Ishikawa (cell line): ENCODE measurements around the gene PDE6A.

Source experiments
- CEBPB ChIP-seq: IDR thresholded peaks from 2 replicates; pipeline ENCODE4 v1.6.1; 2012
- CREB1 ChIP-seq: IDR thresholded peaks from 2 replicates; pipeline ENCODE4 v1.6.1; 2012; ENCODE audit warnings: low read depth
- EGR1 ChIP-seq: IDR thresholded peaks from 2 replicates; pipeline ENCODE4 v1.6.1; 2012
- EP300 ChIP-seq: IDR thresholded peaks from 2 replicates; pipeline ENCODE4 v1.6.1; 2012; ENCODE audit warnings: borderline replicate concordance
- FOXM1 ChIP-seq: IDR thresholded peaks from 2 replicates; pipeline ENCODE4 v1.6.1; 2012; ENCODE audit warnings: low read depth, borderline replicate concordance
- MAX ChIP-seq: IDR thresholded peaks from 2 replicates; pipeline ENCODE4 v1.6.1; 2012
- NFIC ChIP-seq: IDR thresholded peaks from 2 replicates; pipeline ENCODE4 v1.6.1; 2012
- RAD21 ChIP-seq: IDR thresholded peaks from 2 replicates; pipeline ENCODE4 v1.6.1; 2012; ENCODE audit warnings: low read depth
- TAF1 ChIP-seq: IDR thresholded peaks from 2 replicates; pipeline ENCODE4 v1.6.1; 2012; ENCODE audit warnings: low read depth, mild to moderate bottlenecking
- TCF12 ChIP-seq: IDR thresholded peaks from 2 replicates; pipeline ENCODE4 v1.6.1; 2012; ENCODE audit warnings: low read depth
- TEAD4 ChIP-seq: IDR thresholded peaks from 2 replicates; pipeline ENCODE4 v1.6.1; 2012
- USF1 ChIP-seq: IDR thresholded peaks from 2 replicates; pipeline ENCODE4 v1.6.1; 2012
- YY1 ChIP-seq: IDR thresholded peaks from 2 replicates; pipeline ENCODE4 v1.6.1; 2012; ENCODE audit warnings: low read depth
- ZBTB7A ChIP-seq: IDR thresholded peaks from 2 replicates; pipeline ENCODE4 v1.6.1; 2012; ENCODE audit warnings: low read depth
- TF ChIP-seq, protein P1 (sequence below): IDR thresholded peaks from 2 replicates; pipeline ENCODE4 v1.6.1; 2012; ENCODE audit warnings: low read depth, mild to moderate bottlenecking

Gene PDE6A

DNA sequence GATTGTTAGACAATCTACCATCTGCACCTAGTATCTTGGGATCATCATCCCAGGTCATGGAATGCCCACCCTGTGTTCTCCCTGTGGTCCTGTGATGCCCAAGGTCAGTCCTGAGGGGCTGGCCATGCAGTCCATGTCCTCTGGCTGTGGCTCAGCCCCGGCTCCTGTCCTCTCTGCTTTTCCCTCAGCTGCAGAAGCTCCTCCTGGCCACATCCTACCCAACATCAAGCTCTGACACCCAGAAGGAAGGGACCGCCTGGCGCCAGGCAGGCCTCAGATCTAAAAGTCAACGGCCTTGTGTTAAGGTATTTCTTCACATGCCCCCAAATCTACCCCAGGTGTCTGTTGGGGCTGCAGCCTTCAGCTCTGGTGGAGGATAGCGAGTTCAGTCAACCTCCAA lies 114.0 kb downstream of the PDE6A start:
- TF ChIP-seq CREB1 (no peak), ZBTB7A (no peak), TAF1 (no peak)
- TF ChIP-seq, protein P1, sequence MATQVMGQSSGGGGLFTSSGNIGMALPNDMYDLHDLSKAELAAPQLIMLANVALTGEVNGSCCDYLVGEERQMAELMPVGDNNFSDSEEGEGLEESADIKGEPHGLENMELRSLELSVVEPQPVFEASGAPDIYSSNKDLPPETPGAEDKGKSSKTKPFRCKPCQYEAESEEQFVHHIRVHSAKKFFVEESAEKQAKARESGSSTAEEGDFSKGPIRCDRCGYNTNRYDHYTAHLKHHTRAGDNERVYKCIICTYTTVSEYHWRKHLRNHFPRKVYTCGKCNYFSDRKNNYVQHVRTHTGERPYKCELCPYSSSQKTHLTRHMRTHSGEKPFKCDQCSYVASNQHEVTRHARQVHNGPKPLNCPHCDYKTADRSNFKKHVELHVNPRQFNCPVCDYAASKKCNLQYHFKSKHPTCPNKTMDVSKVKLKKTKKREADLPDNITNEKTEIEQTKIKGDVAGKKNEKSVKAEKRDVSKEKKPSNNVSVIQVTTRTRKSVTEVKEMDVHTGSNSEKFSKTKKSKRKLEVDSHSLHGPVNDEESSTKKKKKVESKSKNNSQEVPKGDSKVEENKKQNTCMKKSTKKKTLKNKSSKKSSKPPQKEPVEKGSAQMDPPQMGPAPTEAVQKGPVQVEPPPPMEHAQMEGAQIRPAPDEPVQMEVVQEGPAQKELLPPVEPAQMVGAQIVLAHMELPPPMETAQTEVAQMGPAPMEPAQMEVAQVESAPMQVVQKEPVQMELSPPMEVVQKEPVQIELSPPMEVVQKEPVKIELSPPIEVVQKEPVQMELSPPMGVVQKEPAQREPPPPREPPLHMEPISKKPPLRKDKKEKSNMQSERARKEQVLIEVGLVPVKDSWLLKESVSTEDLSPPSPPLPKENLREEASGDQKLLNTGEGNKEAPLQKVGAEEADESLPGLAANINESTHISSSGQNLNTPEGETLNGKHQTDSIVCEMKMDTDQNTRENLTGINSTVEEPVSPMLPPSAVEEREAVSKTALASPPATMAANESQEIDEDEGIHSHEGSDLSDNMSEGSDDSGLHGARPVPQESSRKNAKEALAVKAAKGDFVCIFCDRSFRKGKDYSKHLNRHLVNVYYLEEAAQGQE: no peak

GRCh38 chr5:149829954-149830353 lies 114.6 kb downstream of the PDE6A start:
- no peak for TF ChIP-seq CEBPB
- no peak for TF ChIP-seq CREB1
- TF ChIP-seq TAF1: no peak
- no peak for TF ChIP-seq USF1
- peak; percentile 32; the same call in 1 of the 2 replicates for TF ChIP-seq RAD21
- TF ChIP-seq EP300: no peak

GRCh38 chr5:149828161-149829011 lies 116.2 kb downstream of the PDE6A start:
- TF ChIP-seq RAD21: peak; percentile 96
- TF ChIP-seq FOXM1: no peak
- no peak for TF ChIP-seq USF1
- no peak for TF ChIP-seq TCF12
- no peak for TF ChIP-seq ZBTB7A
- peak; percentile 64; the same call in 1 of the 2 replicates for TF ChIP-seq CEBPB
- no peak for TF ChIP-seq EGR1
- peak; percentile 34; the same call in 1 of the 2 replicates for TF ChIP-seq TEAD4

DNA sequence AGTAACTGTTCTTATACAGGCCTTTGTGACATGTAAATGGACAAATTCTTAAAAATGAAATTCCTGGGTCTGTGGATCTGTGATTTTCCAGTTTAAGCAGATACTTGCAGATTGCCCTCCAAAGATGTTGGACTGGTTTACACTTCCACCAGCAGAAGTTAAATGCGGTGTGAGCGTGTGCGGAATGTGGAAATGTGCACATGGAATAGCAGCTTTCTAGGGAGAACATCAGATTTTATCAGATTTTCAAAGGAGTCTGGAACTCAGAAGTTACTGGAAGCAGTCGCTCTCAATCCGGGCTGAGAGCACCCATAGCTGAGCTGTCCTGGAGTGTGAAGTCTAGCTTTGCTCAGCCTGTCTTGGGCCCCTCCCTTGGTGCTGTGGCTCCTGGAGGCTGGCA lies 117.0 kb downstream of the PDE6A start:
- no peak for TF ChIP-seq ZBTB7A
- TF ChIP-seq, protein P1: no peak
- no peak for TF ChIP-seq TEAD4
- TF ChIP-seq EP300: no peak
- no peak for TF ChIP-seq USF1
- TF ChIP-seq YY1: no peak
- TF ChIP-seq NFIC: no peak

- TF ChIP-seq TAF1 (no peak), EGR1 (no peak), MAX (no peak), ZBTB7A (no peak), FOXM1 (no peak), NFIC (no peak), CEBPB (no peak), TEAD4 (no peak), TCF12 (no peak), EP300 (no peak), USF1 (no peak), RAD21 (no peak), CREB1 (no peak)
Measured at GRCh38 chr5:149827086-149827485, 117.5 kb downstream of the PDE6A start.
